K562 (cell line): ENCODE results near the gene TTC38.

Experiments used
- CEBPG ChIP-seq, 3 experiments: fragments of 200-800 bp in 1 of 3; sonication (Bioruptor generic) in 1 of 3; sonication (generic) in 1 of 3; formaldehyde crosslinking in 1 of 3; IDR thresholded peaks in 2 of 3; conservative IDR thresholded peaks in 1 of 3; 2 replicates each; pipeline versions ENCODE4 v1.6.1 to v1.8.0; 2016 to 2022; ENCODE audit warnings: missing compliant biosample characterization in 2 of 3, missing genetic modification characterization in 2 of 3, mild to moderate bottlenecking in 1 of 3, missing genetic modification reagents in 1 of 3
- CREB3 ChIP-seq: fragments of 450-650 bp; conservative IDR thresholded peaks from 2 replicates; pipeline ENCODE4 v1.6.1; 2016; ENCODE audit warnings: missing genetic modification characterization, low read depth, mild to moderate bottlenecking, missing compliant biosample characterization, moderate library complexity
- CTCF ChIP-seq, 3 experiments: IDR thresholded peaks in 2 of 3; conservative IDR thresholded peaks in 1 of 3; 2 replicates each; pipeline ENCODE4 v1.5.1; 2011 to 2012; ENCODE audit warnings: low read length in 3 of 3, mild to moderate bottlenecking in 3 of 3, control low read depth in 2 of 3, improper control_type of control experiment in 1 of 3, inconsistent platforms in 1 of 3, low read depth in 1 of 3, mixed read lengths in 1 of 3, moderate library complexity in 1 of 3; ENCODE audit not compliant: insufficient read depth in 2 of 3
- EWSR1 ChIP-seq: fragments of 450-650 bp; IDR thresholded peaks from 2 replicates; pipeline ENCODE4 v1.6.1; 2018; ENCODE audit warnings: borderline replicate concordance, mild to moderate bottlenecking, low read depth, moderate library complexity; ENCODE audit not compliant: partially characterized antibody
- EZH2 ChIP-seq: IDR thresholded peaks from 2 replicates; pipeline ENCODE4 v1.6.1; 2012; ENCODE audit warnings: low read depth, mild to moderate bottlenecking, inconsistent platforms, low read length, borderline replicate concordance
- GABPA ChIP-seq: fragments of 200-800 bp; sonication (Bioruptor generic); conservative IDR thresholded peaks from 2 replicates; pipeline ENCODE4 v1.6.1; 2016; ENCODE audit warnings: low read depth, missing genetic modification characterization, missing compliant biosample characterization
- HDAC2 ChIP-seq: fragments of 450-650 bp; IDR thresholded peaks from 2 replicates; pipeline ENCODE4 v1.6.1; 2016; ENCODE audit warnings: mild to moderate bottlenecking
- JUND ChIP-seq, 2 experiments: IDR thresholded peaks; 2 replicates in 1 of 2; 3 replicates in 1 of 2; pipeline ENCODE4 v1.6.1; 2011; ENCODE audit warnings: borderline replicate concordance in 2 of 2, low read depth in 2 of 2, low read length in 2 of 2, improper control_type of control experiment in 1 of 2, missing biosample characterization in 1 of 2, missing genetic modification characterization in 1 of 2, missing genetic modification reagents in 1 of 2
- YY1 ChIP-seq, 3 experiments: IDR thresholded peaks; 2 replicates each; pipeline ENCODE4 v1.6.1; 2011; ENCODE audit warnings: low read length in 2 of 3, mild to moderate bottlenecking in 2 of 3, moderate library complexity in 2 of 3, borderline replicate concordance in 1 of 3, control low read depth in 1 of 3, low read depth in 1 of 3; ENCODE audit not compliant: insufficient read depth in 3 of 3, insufficient replicate concordance in 2 of 3, control insufficient read depth in 1 of 3, insufficient read length in 1 of 3; ENCODE audit errors: extremely low read depth in 1 of 3
- ZFP36 ChIP-seq: fragments of 150-350 bp; IDR thresholded peaks from 2 replicates; pipeline ENCODE4 v1.6.1; 2018; ENCODE audit warnings: low read length, low read depth; ENCODE audit not compliant: partially characterized antibody

DNA sequence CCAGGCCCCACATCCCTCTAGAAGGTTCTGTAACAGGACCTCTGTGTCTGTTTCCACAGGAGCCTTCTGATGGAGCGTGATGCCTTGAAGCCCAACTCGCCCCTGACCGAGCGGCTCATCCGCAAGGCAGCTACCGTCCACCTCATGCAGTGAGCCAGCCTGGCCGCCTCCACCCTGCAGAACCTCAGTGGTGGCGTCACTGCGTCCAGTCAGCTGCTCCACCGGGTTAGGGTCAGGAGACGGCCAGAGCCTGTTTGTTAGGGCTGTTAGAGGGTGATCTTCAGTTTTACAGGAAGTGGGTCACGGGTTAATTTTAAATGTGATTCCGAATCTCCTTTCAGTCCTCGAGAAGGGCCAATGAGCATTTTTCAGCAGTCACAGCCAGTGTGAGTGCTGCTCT is 24.9 kb downstream of the TTC38 start:
- TF ChIP-seq CTCF (IDR thresholded peaks at IDR 0.05 in 2 of 3, conservative IDR thresholded peaks at IDR 0.05 in 1 of 3; ENCODE audit: insufficient read depth in 2 of 3, low read depth in 1 of 3, low read length in 3 of 3) (no peak), GABPA (no peak), HDAC2 (no peak), EZH2 (no peak), JUND (IDR thresholded peaks at IDR 0.05; ENCODE audit: borderline replicate concordance, low read depth, low read length) (no peak), JUND (tag; IDR thresholded peaks at IDR 0.05; ENCODE audit: borderline replicate concordance, low read depth, low read length) (no peak), EWSR1 (no peak), YY1 (IDR thresholded peaks at IDR 0.05; ENCODE audit: borderline replicate concordance in 1 of 3, control insufficient read depth in 1 of 3, extremely low read depth in 1 of 3, insufficient read depth in 3 of 3, insufficient read length in 1 of 3, insufficient replicate concordance in 2 of 3, low read depth in 1 of 3, low read length in 2 of 3) (no peak), ZFP36 (no peak), CREB3 (tag) (no peak), CEBPG (CRISPR knock-in tag; IDR thresholded peaks at IDR 0.05) (no peak), CEBPG (tag; conservative IDR thresholded peaks at IDR 0.05 in 1 of 2, IDR thresholded peaks at IDR 0.05 in 1 of 2) (no peak)
